SIG-M5 treated with dmso at 0.1 percent for 504 hours (cell line): Measurements from ENCODE around the gene PPP2R2C.

Source experiments
- DNase-seq: peaks from one replicate; lab custom pipeline; 2025; ENCODE audit not compliant: unreplicated experiment; lab: John Stamatoyannopoulos, UW

PPP2R2C gene

DNA sequence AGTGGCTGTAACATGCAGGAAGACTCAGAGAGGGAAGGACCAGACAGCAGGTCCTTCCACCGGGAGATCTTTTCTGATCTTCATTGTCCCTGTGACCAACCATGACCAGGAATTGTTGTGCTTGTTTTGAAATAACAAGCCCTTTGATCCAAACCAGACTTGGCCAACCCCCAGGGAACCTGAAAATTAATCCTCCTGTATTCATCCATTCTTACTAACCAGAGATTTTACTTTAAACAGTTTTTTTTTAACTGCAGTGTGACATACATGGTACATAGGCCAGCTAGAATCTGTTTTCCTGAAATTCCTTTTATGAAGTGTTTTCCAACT lies 198.8 kb downstream of the PPP2R2C start:
- no peak for DNase-seq

- DNase-seq = no peak
Measured at GRCh38 chr4:6272863-6273660, 199.4 kb downstream of the PPP2R2C start.

GRCh38 chr4:6271701-6272465 lies 200.5 kb downstream of the PPP2R2C start:
- DNase-seq = no peak

DNA sequence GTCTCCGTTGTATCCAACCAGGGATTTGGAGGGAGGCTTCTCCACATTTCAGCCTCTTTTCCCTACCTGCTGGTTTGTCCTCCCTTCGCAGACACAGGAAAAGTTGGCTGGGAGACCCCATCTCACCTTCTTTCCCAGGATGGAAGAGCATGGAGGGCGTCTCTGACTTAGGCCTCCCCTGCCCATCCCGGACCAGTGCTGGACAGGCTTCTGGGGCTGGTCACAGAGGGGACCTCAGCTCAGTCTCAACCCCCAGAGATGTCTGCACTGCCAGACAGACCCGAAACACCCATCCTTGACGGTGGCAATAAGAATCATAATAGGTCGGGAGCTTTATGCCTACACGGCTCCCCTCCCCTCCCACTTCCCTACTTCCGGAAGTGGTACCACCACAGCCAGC lies 201.2 kb downstream of the PPP2R2C start:
- no peak for DNase-seq

GRCh38 chr4:6270636-6271121 lies 201.7 kb downstream of the PPP2R2C start:
- no peak for DNase-seq
